ENCODE results near the gene TRPM5. TPM values are rescaled to one million over a fixed set of nuclear protein-coding genes. Genes with fewer than 3 reads are reported as not detected.

Gene TRPM5
- total and polyA plus RNA-seq, 2 of the 4 experiments (the other 2 are of a cell fraction), result not detected

GRCh38 chr11:2411446-2412305 is 32.6 kb downstream of the TRPM5 start (continued):
- TF ChIP-seq BHLHE40 (IDR thresholded peaks at IDR 0.05; ENCODE audit: low read depth, low read length) (no peak), RCOR1 (IDR thresholded peaks at IDR 0.05; ENCODE audit: insufficient replicate concordance, low read length) (no peak), CTCF (conservative IDR thresholded peaks at IDR 0.05; ENCODE audit: low read depth, low read length) (no peak)

GRCh38 chr11:2410616-2411015 is 33.7 kb downstream of the TRPM5 start:
- no peaks in the 10 kb centered on the region for H3K9me3 ChIP-seq (ENCODE audit: control insufficient read depth, insufficient read depth, low read length)
- POLR2A ChIA-PET (ENCODE audit: unreplicated experiment), result no interaction called here
- in situ Hi-C loops (cut with MboI; ENCODE audit: low sequenced_read_pairs) (no loop called here), intact Hi-C loops (cut with micrococcal nuclease) (no loop called here), dilution Hi-C loops (cut with HindIII; ENCODE audit: low sequenced_read_pairs, unreplicated experiment) (no loop called here)
- no peak overlapping the region for H3K27ac ChIP-seq (ENCODE audit: insufficient read depth, low read length)
- DNase-seq (no peak), ATAC-seq (ENCODE audit: low read depth) (no peak)
- no peaks in the 10 kb centered on the region for H3K4me1 ChIP-seq (ENCODE audit: control insufficient read depth, insufficient read depth, low read length)
- H3K14ac ChIP-seq (replicated peaks; ENCODE audit: low read depth, low read length), result no peak overlapping the region
- H2AK5ac ChIP-seq (ENCODE audit: low read depth, low read length), result no peak overlapping the region
- H2AK9ac ChIP-seq (replicated peaks; ENCODE audit: low read depth, low read length, poor library complexity), result no peak overlapping the region
- peaks cover 21% of the 10 kb centered on the region for H3K27me3 ChIP-seq (ENCODE audit: control insufficient read depth, insufficient read depth, low read length)
- BruUV-seq (replicated peaks), result no TSS peak
- no peak overlapping the region for H3K4ac ChIP-seq (ENCODE audit: low read depth, low read length)
- H3K36me3 ChIP-seq (ENCODE audit: control insufficient read depth, insufficient read depth, low read length), result no peaks in the 10 kb centered on the region
- no peak overlapping the region for H3K56ac ChIP-seq (ENCODE audit: extremely low read depth, insufficient read depth, low read length)
- no peak overlapping the region for H3K4me2 ChIP-seq (ENCODE audit: low read depth, low read length)
- H4K5ac ChIP-seq (ENCODE audit: low read depth, low read length), result no peak overlapping the region
- CTCF ChIA-PET, result interaction anchor here (1.0 kb wide), 1 partner anchor 9 kb away, joined by 3 read pairs; no protein-coding TSS in a partner anchor
- no peak overlapping the region for H2BK120ac ChIP-seq (ENCODE audit: low read depth, low read length)
- no peaks in the 10 kb centered on the region for H4K20me1 ChIP-seq (ENCODE audit: insufficient read depth, low read length)
- H3K9me1 ChIP-seq (ENCODE audit: insufficient read depth, low read length), result no peaks in the 10 kb centered on the region
- no CpG with 5 or more reads among the region's 9 CpGs for WGBS, 2 experiments (ENCODE audit: extremely low coverage in 2 of 2, insufficient read length in 1 of 2)
- H4K91ac ChIP-seq (ENCODE audit: insufficient read depth, low read depth, low read length), result no peak overlapping the region
- H4K8ac ChIP-seq (ENCODE audit: low read depth in 2 of 2, low read length in 2 of 2), result no peak overlapping the region
- H3K23ac ChIP-seq (ENCODE audit: low read depth, low read length), result no peak overlapping the region
- H3K18ac ChIP-seq (ENCODE audit: low read depth, low read length), result no peak overlapping the region
- H3K9ac ChIP-seq (ENCODE audit: low read depth, low read length), result no peak overlapping the region
- no peak overlapping the region for H2BK20ac ChIP-seq (ENCODE audit: low read depth, low read length)
- H2BK15ac ChIP-seq (ENCODE audit: low read depth, low read length), result no peak overlapping the region
- no peak overlapping the region for H3K4me3 ChIP-seq (ENCODE audit: insufficient read depth, low read depth, low read length)
- no peak overlapping the region for H2AFZ ChIP-seq (replicated peaks; ENCODE audit: low read length, poor library complexity)
- H3K79me1 ChIP-seq (ENCODE audit: low read depth in 1 of 2, low read length in 2 of 2), result no peaks in the 10 kb centered on the region
- TF ChIP-seq MXI1 (IDR thresholded peaks at IDR 0.05; ENCODE audit: borderline replicate concordance, low read depth, low read length) (no peak), SMC3 (IDR thresholded peaks at IDR 0.05; ENCODE audit: low read depth, low read length) (no peak), RCOR1 (IDR thresholded peaks at IDR 0.05; ENCODE audit: insufficient replicate concordance, low read length) (no peak), RFX5 (IDR thresholded peaks at IDR 0.05; ENCODE audit: low read depth, low read length) (no peak), CTCF (conservative IDR thresholded peaks at IDR 0.05; ENCODE audit: low read depth, low read length) (no peak), FOS (IDR thresholded peaks at IDR 0.05; ENCODE audit: low read depth, low read length) (no peak), USF2 (IDR thresholded peaks at IDR 0.05; ENCODE audit: low read depth, low read length) (no peak)
- H2BK5ac ChIP-seq (ENCODE audit: low read depth, low read length, poor library complexity, severe bottlenecking), result no peak overlapping the region
